Fibroblast of villous mesenchyme (primary cell): ENCODE data around the gene CCDC102B. TPM values are rescaled to one million over a fixed set of nuclear protein-coding genes. Genes with fewer than 3 reads are reported as not detected.

Experiments
- DNase-seq: peaks from one replicate; pipeline ENCODE4 v3.0.0-alpha.2; 2010; ENCODE audit warnings: low read depth
- H3K4me3 ChIP-seq: 2 replicates; pipeline ENCODE4 v1.5.1; 2011; ENCODE audit warnings: low read depth, mild to moderate bottlenecking, low read length
- CTCF ChIP-seq: IDR thresholded peaks from 2 replicates; pipeline ENCODE4 v1.5.1; 2012; ENCODE audit warnings: low read depth, mild to moderate bottlenecking, low read length; ENCODE audit not compliant: insufficient read depth
- total RNA-seq: library from RNA; depleted of rRNA; stranded (reverse); fragments of >200 nt; gene quantifications from 2 replicates; pipeline ENCODE4 v1.2.3, GENCODE V29; 2012

CCDC102B gene
- total RNA-seq, 1 donor = 10.4 TPM

GRCh38 chr18:68919900-68920299, 122.0 kb downstream of the CCDC102B start:
- no peak overlapping the region for H3K4me3 ChIP-seq
- no peak for DNase-seq
- TF ChIP-seq CTCF = no peak

GRCh38 chr18:68922392-68922791, 124.5 kb downstream of the CCDC102B start:
- no peak overlapping the region for H3K4me3 ChIP-seq
- DNase-seq = no peak
- no peak for TF ChIP-seq CTCF

GRCh38 chr18:68925268-68925667, 127.4 kb downstream of the CCDC102B start:
- TF ChIP-seq CTCF = no peak
- no peak overlapping the region for H3K4me3 ChIP-seq
- DNase-seq = no peak

- no peak for DNase-seq
- no peak overlapping the region for H3K4me3 ChIP-seq
- TF ChIP-seq CTCF = no peak
These were observed 131.1 kb downstream of the CCDC102B start for GRCh38 chr18:68928762-68929675.

- H3K4me3 ChIP-seq = no peak overlapping the region
- DNase-seq = no peak
- TF ChIP-seq CTCF = no peak
These were observed 137.8 kb downstream of the CCDC102B start for GRCh38 chr18:68935686-68936085.

GRCh38 chr18:68937029-68937599, 139.2 kb downstream of the CCDC102B start:
- DNase-seq = no peak
- no peak overlapping the region for H3K4me3 ChIP-seq
- TF ChIP-seq CTCF = no peak

GRCh38 chr18:68940039-68940438, 142.2 kb downstream of the CCDC102B start:
- no peak for DNase-seq
- TF ChIP-seq CTCF = no peak

More at GRCh38 chr18:68940039-68940438, 142.2 kb downstream of the CCDC102B start:
- no peak overlapping the region for H3K4me3 ChIP-seq
